GM21619 (cell line): ENCODE measurements around the gene DPM2.
A peak's percentile ranks its signal among the peaks of the same experiment; 100 is the strongest.

Experiments
- ATAC-seq: cut with Tn5 transposase; IDR thresholded peaks from one replicate; pipeline ENCODE4 v1.9.1; 2021; ENCODE audit not compliant: unreplicated experiment

Gene DPM2

GRCh38 chr9:127938298-127938690 lies 640 bp upstream of the DPM2 start:
- no peak for ATAC-seq

DNA sequence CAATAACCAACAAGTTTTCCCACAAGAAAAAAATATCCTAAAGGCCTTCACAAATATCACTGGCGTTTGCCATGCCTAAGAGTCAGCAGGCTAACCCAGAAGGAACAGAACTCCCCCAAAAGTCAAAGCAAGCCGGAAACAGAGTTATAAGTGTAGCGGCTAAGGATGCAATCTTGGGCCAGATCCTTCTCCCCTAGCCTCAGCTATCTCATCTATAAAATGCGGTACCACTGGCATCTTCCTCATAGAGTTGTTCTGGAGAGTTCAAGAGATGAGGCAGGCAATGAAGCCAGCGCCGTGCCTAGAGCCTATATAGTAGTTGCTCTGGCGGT lies 632 bp downstream of the DPM2 start:
- no peak for ATAC-seq

- ATAC-seq: no peak
These were observed 1.3 kb downstream of the DPM2 start for GRCh38 chr9:127936347-127936852.

GRCh38 chr9:127935765-127936221 lies 1.9 kb downstream of the DPM2 start:
- no peak for ATAC-seq

DNA sequence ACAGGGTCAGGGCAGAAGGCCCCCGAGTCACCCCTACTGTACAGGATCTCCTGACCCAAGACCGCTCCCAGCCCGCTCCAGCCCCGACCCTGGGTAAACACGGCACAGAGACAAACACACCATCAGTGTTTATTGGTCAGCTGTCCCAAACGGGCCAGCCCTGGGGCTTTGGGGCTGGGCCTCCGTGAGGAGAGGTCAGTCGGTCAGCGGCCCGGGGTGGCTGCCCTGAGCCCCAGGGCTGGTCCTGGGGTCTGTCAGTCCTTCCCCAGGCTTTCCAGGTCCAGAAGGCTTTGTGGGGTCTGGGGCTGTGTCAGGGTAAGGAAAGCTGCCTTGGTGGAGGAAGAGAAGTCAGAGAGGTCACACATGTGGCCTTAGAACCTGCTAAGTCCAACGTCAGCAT lies 2.7 kb downstream of the DPM2 start:
- no peak for ATAC-seq

GRCh38 chr9:127934248-127934647 lies 3.4 kb downstream of the DPM2 start:
- no peak for ATAC-seq

GRCh38 chr9:127931092-127931881 lies 6.4 kb downstream of the DPM2 start:
- peak; percentile 24 for ATAC-seq

GRCh38 chr9:127930231-127931091 lies 7.2 kb downstream of the DPM2 start, which contains the start of gene PIP5KL1:
Gene PIP5KL1, minus strand, starts transcription at chr9:127930777. Its CDS starts 25 bp downstream, at chr9:127930752.
- peak; percentile 85 for ATAC-seq

GRCh38 chr9:127929625-127929979 lies 8.1 kb downstream of the DPM2 start:
- no peak for ATAC-seq

GRCh38 chr9:127928676-127929624 lies 8.7 kb downstream of the DPM2 start:
- no peak for ATAC-seq

DNA sequence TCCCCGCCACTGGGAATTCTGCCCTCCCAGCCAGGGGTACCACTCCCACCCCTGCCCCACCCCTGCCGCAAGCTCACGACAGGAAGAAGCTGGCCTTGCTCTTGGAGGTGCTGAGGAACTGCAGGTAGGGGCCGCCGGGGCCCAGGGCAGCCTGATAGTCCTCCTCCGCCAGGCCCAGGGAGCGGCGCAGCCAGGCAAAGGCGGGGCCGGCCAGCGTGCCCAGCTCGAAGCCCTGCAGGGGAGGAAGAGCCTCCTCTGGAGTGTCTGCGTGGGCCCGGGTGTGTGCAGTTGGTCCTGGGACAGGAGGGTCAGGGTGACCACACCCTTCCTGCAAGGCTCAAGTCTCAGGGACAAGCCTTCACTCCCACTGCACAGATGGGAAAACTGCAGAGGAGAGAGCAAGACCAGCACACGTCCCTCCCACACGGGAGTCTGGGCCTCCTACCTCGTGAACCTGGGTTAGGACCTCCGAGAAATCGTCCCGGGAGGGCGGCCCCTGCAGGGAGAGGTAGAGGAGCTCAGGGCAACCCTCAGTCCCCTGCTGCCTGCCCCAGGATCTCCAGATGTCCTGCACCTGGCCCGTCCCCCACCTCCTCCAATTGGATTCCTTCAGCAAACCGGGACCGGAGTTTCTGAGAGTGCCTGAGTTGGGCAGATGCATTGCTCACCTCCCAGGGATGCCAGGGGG lies 9.5 kb downstream of the DPM2 start:
- no peak for ATAC-seq

DNA sequence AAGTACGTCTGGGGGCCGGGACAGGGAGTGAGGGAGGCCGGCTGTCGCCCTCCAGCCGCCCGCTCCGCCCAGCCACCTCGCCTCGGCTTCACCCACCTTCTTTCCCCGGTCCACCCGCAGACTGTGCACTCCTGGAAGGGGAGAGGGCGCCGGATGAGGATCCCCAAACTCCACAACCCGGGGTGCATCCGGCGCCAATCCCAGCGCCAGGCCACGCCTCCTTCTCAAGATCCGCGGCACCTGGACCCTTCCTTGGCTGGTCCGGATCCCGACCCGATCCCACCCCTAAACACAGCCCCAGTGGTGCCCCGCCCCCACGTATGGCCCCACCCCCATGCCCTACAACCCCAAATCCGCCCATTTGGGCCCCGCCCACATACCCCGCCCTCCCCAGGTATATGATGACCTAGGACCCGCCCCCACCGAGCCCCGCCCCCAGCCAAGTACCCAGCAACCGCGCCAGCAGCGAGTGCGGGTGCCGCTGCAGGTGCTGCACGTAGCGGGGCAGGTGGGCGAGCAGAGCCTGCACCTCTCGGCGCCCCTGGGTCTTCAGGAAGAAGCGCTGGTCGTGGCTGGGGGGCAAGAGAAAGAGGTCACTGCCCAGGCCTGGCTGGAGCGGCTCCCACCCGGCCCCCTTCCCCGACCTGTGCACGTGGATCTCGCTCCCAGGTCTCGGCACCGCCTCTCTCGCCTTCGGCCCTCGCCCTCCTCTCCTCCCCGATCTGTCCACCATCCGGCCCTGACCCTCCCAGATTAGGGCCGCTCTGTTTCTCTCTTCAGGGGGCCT lies 10.3 kb downstream of the DPM2 start:
- ATAC-seq: no peak

DNA sequence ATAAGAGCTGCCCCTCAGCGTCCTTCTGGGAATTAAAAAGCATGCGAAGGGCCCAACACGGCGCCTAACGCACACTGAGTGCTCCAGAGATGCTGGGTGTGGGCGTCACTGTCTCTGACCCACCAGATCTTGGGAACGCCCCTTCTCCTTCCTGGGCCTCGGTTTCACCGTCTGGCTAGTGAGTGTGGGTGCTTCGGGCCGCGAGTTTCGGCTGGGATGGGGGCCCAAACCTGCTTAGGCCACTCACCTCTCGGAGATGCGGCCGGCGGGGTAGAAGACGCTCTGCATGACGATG lies 10.8 kb downstream of the DPM2 start:
- ATAC-seq: no peak

DNA sequence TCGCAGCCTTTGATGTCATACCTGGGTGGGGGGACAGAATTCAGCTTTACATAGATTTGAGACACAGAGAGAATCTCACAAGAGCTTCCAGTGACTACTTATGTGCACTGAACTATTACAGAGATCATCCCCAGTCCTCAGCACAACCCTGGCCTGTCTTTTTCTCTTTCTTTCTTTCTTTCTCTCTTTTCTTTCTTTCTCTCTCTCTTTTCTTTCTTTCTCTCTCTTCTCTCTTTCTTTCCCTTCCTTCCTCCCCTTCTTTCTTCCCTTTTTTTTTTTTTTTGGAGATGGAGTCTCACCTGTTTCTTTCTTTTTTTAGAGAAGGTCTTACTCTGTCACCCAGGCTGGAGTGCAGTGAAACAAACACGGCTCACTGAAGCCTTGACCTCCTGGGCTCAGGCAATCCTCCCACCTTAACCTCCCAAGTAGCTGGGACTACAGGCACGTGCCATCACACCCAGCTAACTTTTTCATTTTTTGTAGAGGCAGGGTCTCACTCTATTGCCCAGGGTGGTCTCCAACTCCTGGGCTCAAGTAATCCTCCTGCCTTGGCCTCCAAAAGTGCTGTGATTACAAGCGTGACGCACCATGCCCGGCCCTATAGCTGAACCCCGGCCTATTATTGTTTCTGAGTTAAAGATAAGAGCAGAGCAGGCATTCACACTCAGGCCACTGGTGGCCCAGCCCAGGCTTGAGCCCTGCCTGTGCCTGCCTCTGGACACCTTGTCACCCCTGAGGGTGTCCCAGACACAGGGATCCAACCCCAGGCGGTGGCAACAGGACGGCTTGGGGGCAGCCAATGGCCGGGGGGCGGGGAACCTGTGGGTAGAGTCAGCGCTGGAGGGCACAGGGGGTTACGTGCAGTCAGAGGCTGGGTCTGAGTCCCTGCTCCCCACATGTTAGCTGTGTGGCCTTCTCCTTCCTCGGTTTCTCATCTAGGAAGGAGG lies 11.4 kb downstream of the DPM2 start:
- no peak for ATAC-seq

- ATAC-seq: no peak
These were observed 12.8 kb downstream of the DPM2 start for GRCh38 chr9:127924736-127925444.

- ATAC-seq: no peak
These were observed 13.9 kb downstream of the DPM2 start for GRCh38 chr9:127923771-127924170.

DNA sequence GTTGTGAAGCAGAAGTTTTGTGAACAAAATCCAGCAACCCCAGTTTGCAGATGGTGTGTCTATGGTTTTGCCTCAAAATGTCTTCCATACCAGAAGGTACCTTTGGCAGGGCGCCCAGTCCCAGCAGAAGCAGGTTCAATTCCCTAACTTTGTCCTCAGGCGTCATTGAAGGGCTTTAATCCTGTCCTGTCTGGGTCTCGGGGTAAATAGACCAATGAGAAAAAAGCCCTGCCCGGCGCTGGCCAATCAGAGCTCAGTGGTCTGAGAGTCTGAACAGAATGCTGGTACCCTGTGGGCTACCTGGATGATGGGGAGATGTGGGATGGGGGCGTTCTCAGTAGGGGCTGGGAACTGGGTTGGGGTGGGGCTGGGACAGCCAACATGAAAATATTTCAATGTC lies 14.6 kb downstream of the DPM2 start:
- no peak for ATAC-seq

DNA sequence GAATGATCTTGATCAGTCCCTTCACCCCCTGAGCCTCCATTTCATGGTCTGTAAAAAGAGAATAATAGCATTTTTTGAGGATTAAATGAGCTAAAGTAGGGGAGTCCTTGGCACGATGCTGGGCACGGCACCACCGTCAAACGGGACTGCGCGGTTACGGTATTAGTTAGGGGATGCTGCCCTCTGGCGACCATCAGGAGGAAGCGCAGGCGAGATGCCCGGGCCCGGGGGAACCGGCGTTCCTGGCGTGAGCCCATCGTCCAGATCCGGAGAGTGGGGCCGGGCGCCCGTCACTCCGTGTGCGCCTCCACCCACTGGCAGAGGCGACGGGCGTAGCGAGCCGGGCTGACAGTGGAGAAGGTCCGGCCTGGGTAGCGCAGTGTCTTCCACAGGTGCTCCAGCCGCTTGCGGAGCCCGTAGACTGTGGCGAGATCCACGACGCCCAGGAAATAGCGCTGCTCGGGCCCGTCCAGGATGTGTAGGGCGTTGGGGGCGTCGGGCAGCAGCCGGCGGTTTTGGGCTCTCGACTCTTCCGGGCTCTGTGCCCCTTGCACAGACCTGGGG lies 16.0 kb downstream of the DPM2 start:
- no peak for ATAC-seq
